B cell (primary cell): ENCODE data around the gene F8. TPM values are rescaled to one million over a fixed set of nuclear protein-coding genes. Genes with fewer than 3 reads are reported as not detected.

Source experiments
- ATAC-seq: fragments of 200-7000 bp; cut with Tn5 transposase; one replicate; pipeline ENCODE4 v1.10.0; 2021; ENCODE audit warnings: low read depth, mild to moderate bottlenecking, moderate number of reproducible peaks, moderate library complexity
- CTCF ChIA-PET: fragments of 350-600 bp; sonication (Branson Sonifier 250); formaldehyde crosslinking; loops from one replicate; lab custom pipeline; 2021; ENCODE audit warnings: antibody characterized with exemption, inconsistent platforms; lab: Charles Lee
- POLR2A ChIA-PET: fragments of 350-600 bp; sonication (Branson Sonifier 250); formaldehyde crosslinking; loops from one replicate; lab custom pipeline; 2021; ENCODE audit warnings: antibody characterized with exemption; lab: Charles Lee
- DNase-seq: peaks from one replicate; pipeline ENCODE4 v3.0.0; 2013
- H2AFZ ChIP-seq: 2 replicates; pipeline ENCODE4 v1.6.1; 2012; ENCODE audit warnings: mild to moderate bottlenecking, low read depth, low read length; ENCODE audit not compliant: insufficient read depth, poor library complexity, severe bottlenecking
- H3K27ac ChIP-seq, 2 donors: 1 replicate in 1 of 2; 2 replicates in 1 of 2; pipeline ENCODE4 v1.5.1; 2012 to 2013; ENCODE audit warnings: low read length in 2 of 2, mild to moderate bottlenecking in 2 of 2, moderate library complexity in 1 of 2
- H3K27me3 ChIP-seq, 4 experiments: fragments of 200-600 bp in 1 of 4; sonication (generic) in 1 of 4; replicated peaks in 1 of 4; 1 replicate in 2 of 4; 2 replicates in 2 of 4; pipeline versions ENCODE4 v1.6.1 to v1.7.0; 2013 to 2016; ENCODE audit warnings: low read length in 3 of 4, mild to moderate bottlenecking in 2 of 4, mixed read lengths in 1 of 4, moderate library complexity in 1 of 4; ENCODE audit not compliant: insufficient read depth in 4 of 4, control insufficient read depth in 3 of 4; ENCODE audit errors: control extremely low read depth in 1 of 4
- H3K36me3 ChIP-seq, 2 experiments: replicated peaks in 1 of 2; 1 replicate in 1 of 2; 2 replicates in 1 of 2; pipeline versions ENCODE4 v1.6.1 to v1.7.1; 2013; ENCODE audit warnings: low read length in 1 of 2; ENCODE audit not compliant: insufficient read depth in 2 of 2, control insufficient read depth in 1 of 2; ENCODE audit errors: control extremely low read depth in 1 of 2, extremely low read depth in 1 of 2
- H3K4me1 ChIP-seq, 2 donors: fragments of 200-600 bp in 1 of 2; sonication (generic) in 1 of 2; 1 replicate in 1 of 2; 2 replicates in 1 of 2; pipeline versions ENCODE4 v1.5.1 to v1.6.1; 2013 to 2017; ENCODE audit warnings: low read length in 2 of 2; ENCODE audit not compliant: control insufficient read depth in 2 of 2, insufficient read depth in 2 of 2
- H3K4me2 ChIP-seq: replicated peaks from 2 replicates; pipeline ENCODE3; 2012; ENCODE audit warnings: mild to moderate bottlenecking, low read depth, low read length; ENCODE audit not compliant: poor library complexity, severe bottlenecking
- H3K4me3 ChIP-seq, 5 experiments: fragments of 200-600 bp in 1 of 5; sonication (generic) in 1 of 5; 1 replicate in 3 of 5; 2 replicates in 2 of 5; pipeline versions ENCODE4 v1.5.1 to v1.7.0; 2011 to 2016; ENCODE audit warnings: low read length in 4 of 5, mild to moderate bottlenecking in 4 of 5, low read depth in 2 of 5, control low read depth in 1 of 5, moderate library complexity in 1 of 5; ENCODE audit not compliant: insufficient read depth in 1 of 5; ENCODE audit errors: control extremely low read depth in 1 of 5, extremely low read depth in 1 of 5
- H3K79me2 ChIP-seq: fragments of 200-600 bp; sonication (generic); one replicate; pipeline ENCODE4 v1.6.0; 2016; ENCODE audit warnings: low read length; ENCODE audit not compliant: control insufficient read depth, insufficient read depth
- H3K9ac ChIP-seq: fragments of 200-600 bp; sonication (generic); 2 replicates; pipeline ENCODE4 v1.6.1; 2017; ENCODE audit warnings: mild to moderate bottlenecking, low read length, moderate library complexity
- H3K9me3 ChIP-seq, 3 donors: one replicate each; pipeline versions ENCODE4 v1.6.1 to v1.7.1; 2013; ENCODE audit warnings: low read length in 2 of 3; ENCODE audit not compliant: control insufficient read depth in 2 of 3, insufficient read depth in 1 of 3; ENCODE audit errors: control extremely low read depth in 1 of 3
- H4K20me1 ChIP-seq: 2 replicates; pipeline ENCODE4 v1.6.0; 2012; ENCODE audit warnings: mild to moderate bottlenecking, low read length; ENCODE audit not compliant: insufficient read depth, control insufficient read depth, poor library complexity, severe bottlenecking
- H3K27ac Mint-ChIP-seq: one replicate; pipeline ENCODE4 v1.8.0; 2021; ENCODE audit warnings: mixed read lengths
- H3K27me3 Mint-ChIP-seq: one replicate; pipeline ENCODE4 v1.8.0; 2021; ENCODE audit warnings: mixed read lengths
- H3K4me1 Mint-ChIP-seq: one replicate; pipeline ENCODE4 v1.8.0; 2021; ENCODE audit warnings: mixed read lengths
- H3K4me3 Mint-ChIP-seq: one replicate; pipeline ENCODE4 v1.8.0; 2021; ENCODE audit warnings: mixed read lengths
- H3K9me3 Mint-ChIP-seq: one replicate; pipeline ENCODE4 v1.8.0; 2022; ENCODE audit warnings: mixed read lengths; ENCODE audit not compliant: insufficient read depth
- EZH2 ChIP-seq: IDR thresholded peaks from 2 replicates; pipeline ENCODE4 v1.6.1; 2012; ENCODE audit warnings: borderline replicate concordance, low read depth, mild to moderate bottlenecking, moderate library complexity, low read length; ENCODE audit not compliant: insufficient read depth, poor library complexity, severe bottlenecking
- WGBS: methylation state at CpG from one replicate; pipeline ENCODE4 v1.1.5; 2013; ENCODE audit warnings: missing lambda C conversion rate; ENCODE audit not compliant: insufficient coverage; 5-methylcytosine and 5-hydroxymethylcytosine counted together
- intact Hi-C: fragments of 100-400 bp; cut with micrococcal nuclease; formaldehyde crosslinking; loops from one replicate; pipeline ENCODE4 v1.10.0; 2022
- polyA plus RNA-seq: library from polyadenylated mRNA; depleted of rRNA; stranded (reverse); fragments of >200 nt; gene quantifications from 2 replicates; pipeline ENCODE4 v1.2.3, GENCODE V29; 2012
- total RNA-seq, 2 donors: library from RNA; stranded (reverse); fragments of 120-200 nt in 1 of 2; gene quantifications; 1 replicate in 1 of 2; 2 replicates in 1 of 2; pipeline versions ENCODE4 v1.2.3 to v1.2.4, GENCODE V29; 2013 to 2022
- TF ChIP-seq, protein P1 (sequence below): fragments of 200-600 bp; IDR thresholded peaks from one replicate; pipeline ENCODE4 v1.8.0; 2022; ENCODE audit warnings: antibody characterized with exemption, mild to moderate bottlenecking

Gene F8
- total and polyA plus RNA-seq, 2 donors (not counting 1 experiment from before 2014, with no cell fraction given): 0.86 to 1.4 TPM

DNA sequence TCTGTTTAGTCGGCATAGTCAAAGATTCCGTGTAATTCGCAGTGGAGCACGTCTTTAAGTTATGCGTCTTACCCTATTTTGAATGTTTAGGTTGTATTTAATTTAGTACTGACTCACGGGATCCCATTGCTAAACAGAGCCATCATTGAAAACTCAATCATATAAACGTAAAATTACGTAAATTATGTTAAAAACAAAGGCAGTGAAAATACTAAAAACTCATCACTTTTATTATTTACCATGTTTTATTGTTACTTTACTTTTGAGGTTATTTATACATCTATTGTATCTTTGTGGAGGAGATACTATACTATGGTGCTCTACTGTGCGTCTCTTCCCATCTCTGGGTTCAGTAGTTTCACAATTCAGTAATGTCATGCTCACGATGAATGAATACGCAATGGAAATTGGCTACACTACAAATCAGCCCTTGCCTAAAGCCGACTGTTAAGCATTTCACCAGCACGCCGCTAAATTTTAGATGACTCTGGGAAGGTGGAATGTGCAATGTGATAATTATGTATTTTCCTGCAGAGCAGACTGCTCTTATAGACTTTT lies 5.1 kb upstream of the F8 start:
- no CpG with 5 or more reads among the region's 14 CpGs for WGBS
- CTCF ChIA-PET: interaction anchor here (1.0 to 1.3 kb wide), 4 partner anchors 31 to 47 kb away, joined by 3 to 6 read pairs (median 4); no protein-coding TSS in a partner anchor
- no peak for TF ChIP-seq EZH2
- TF ChIP-seq, protein P1, sequence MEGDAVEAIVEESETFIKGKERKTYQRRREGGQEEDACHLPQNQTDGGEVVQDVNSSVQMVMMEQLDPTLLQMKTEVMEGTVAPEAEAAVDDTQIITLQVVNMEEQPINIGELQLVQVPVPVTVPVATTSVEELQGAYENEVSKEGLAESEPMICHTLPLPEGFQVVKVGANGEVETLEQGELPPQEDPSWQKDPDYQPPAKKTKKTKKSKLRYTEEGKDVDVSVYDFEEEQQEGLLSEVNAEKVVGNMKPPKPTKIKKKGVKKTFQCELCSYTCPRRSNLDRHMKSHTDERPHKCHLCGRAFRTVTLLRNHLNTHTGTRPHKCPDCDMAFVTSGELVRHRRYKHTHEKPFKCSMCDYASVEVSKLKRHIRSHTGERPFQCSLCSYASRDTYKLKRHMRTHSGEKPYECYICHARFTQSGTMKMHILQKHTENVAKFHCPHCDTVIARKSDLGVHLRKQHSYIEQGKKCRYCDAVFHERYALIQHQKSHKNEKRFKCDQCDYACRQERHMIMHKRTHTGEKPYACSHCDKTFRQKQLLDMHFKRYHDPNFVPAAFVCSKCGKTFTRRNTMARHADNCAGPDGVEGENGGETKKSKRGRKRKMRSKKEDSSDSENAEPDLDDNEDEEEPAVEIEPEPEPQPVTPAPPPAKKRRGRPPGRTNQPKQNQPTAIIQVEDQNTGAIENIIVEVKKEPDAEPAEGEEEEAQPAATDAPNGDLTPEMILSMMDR: no peak
- Histone ChIP-seq H3K4me3 (peak overlapping the region; percentile 65 to 85 (median 70)), H3K9me3 (no peaks in the 10 kb centered on the region), H3K27ac (peak overlapping the region; percentile 90 to 94), H3K9ac (peak overlapping the region; percentile 75), H3K4me1 (peaks cover 4 to 8% of the 10 kb centered on the region in 2 donors), H3K4me2 (peak overlapping the region; percentile 68), H3K79me2 (peaks cover 35% of the 10 kb centered on the region), H3K27me3 (no peaks in the 10 kb centered on the region), H2AFZ (peak overlapping the region; percentile 26), H4K20me1 (no peaks in the 10 kb centered on the region), H3K36me3 (no peaks in the 10 kb centered on the region)
- ATAC-seq: no peak
- Mint-ChIP-seq H3K4me1 (peaks cover 24% of the 10 kb centered on the region), H3K27me3 (no peaks in the 10 kb centered on the region), H3K27ac (peak overlapping the region; percentile 92), H3K4me3 (peak overlapping the region; percentile 92), H3K9me3 (no peaks in the 10 kb centered on the region)
- POLR2A ChIA-PET: interaction anchor here (1.4 kb wide), 1 partner anchor 43 kb away, joined by 7 read pairs; the partner anchor contains the start of genes BRCC3, CMC4 and MTCP1
- intact Hi-C loops: loop anchor here (1.0 to 10.0 kb wide), 4 partner anchors 44 to 237 kb away; partner anchors contain the start of genes BRCC3, CMC4, MPP1 and MTCP1
- peak; percentile 23 for DNase-seq
